ENCODE measurements around the gene USP32.

GRCh38 chr17:60169921-60170817, 221.8 kb downstream of the USP32 start:
- TF ChIP-seq CTCF (conservative IDR thresholded peaks at IDR 0.05) (no peak), EZH2 (IDR thresholded peaks at IDR 0.05; ENCODE audit: low read depth) (no peak)
